SK-N-SH (cell line): ENCODE results near the gene ACE. TPM values are rescaled to one million over a fixed set of nuclear protein-coding genes. Genes with fewer than 3 reads are reported as not detected.

ENCODE experiments used
- CTCF ChIA-PET: fragments of 300-600, 350-600 bp; formaldehyde crosslinking; extraction: SDS; loops from one replicate; lab custom pipeline; 2021; lab: Yijun Ruan, JAX
- POLR2A ChIA-PET: fragments of 350-600 bp; sonication (Branson Sonifier 250); formaldehyde crosslinking; extraction: SDS; loops from one replicate; lab custom pipeline; 2020; ENCODE audit warnings: antibody characterized with exemption, inconsistent platforms; lab: Yijun Ruan, JAX
- DNase-seq: peaks from one replicate; pipeline ENCODE4 v3.0.0; 2012
- H2AFZ ChIP-seq: fragments of 200-600 bp; sonication (generic); 2 replicates; pipeline ENCODE4 v1.8.1; 2016; ENCODE audit warnings: antibody characterized with exemption, mild to moderate bottlenecking, low read depth
- H3F3A ChIP-seq: fragments of 200-600 bp; sonication (generic); replicated peaks from 2 replicates; pipeline ENCODE3; 2016; ENCODE audit warnings: antibody characterized with exemption, mild to moderate bottlenecking; ENCODE audit not compliant: insufficient read depth
- H3K27ac ChIP-seq, 2 experiments: fragments of 200-500 bp in 1 of 2; fragments of 200-600 bp in 1 of 2; sonication (Bioruptor generic) in 1 of 2; sonication (generic), shearing (Covaris generic) in 1 of 2; 2 replicates each; pipeline versions ENCODE4 v1.5.1 to v1.6.1; 2014 to 2016; ENCODE audit warnings: low read depth in 2 of 2, inconsistent platforms in 1 of 2, low read length in 1 of 2, mild to moderate bottlenecking in 1 of 2, mixed read lengths in 1 of 2
- H3K27me3 ChIP-seq: fragments of 200-600 bp; sonication (generic), shearing (Covaris generic); 2 replicates; pipeline ENCODE4 v1.6.1; 2016; ENCODE audit warnings: mixed run types; ENCODE audit not compliant: insufficient read depth
- H3K36me3 ChIP-seq, 2 experiments: fragments of 200-500 bp in 1 of 2; fragments of 200-600 bp in 1 of 2; sonication (Bioruptor generic) in 1 of 2; sonication (generic) in 1 of 2; replicated peaks in 1 of 2; 2 replicates each; pipeline versions ENCODE3 to v1.5.1; 2014 to 2016; ENCODE audit warnings: low read length in 1 of 2, mild to moderate bottlenecking in 1 of 2; ENCODE audit not compliant: insufficient read depth in 2 of 2, control insufficient read depth in 1 of 2
- H3K4me1 ChIP-seq, 2 experiments: fragments of 200-500 bp in 1 of 2; fragments of 200-600 bp in 1 of 2; sonication (Bioruptor generic) in 1 of 2; sonication (generic), shearing (Covaris generic) in 1 of 2; 2 replicates each; pipeline versions ENCODE4 v1.5.1 to v1.6.1; 2014 to 2016; ENCODE audit warnings: low read depth in 1 of 2, low read length in 1 of 2, mixed run types in 1 of 2; ENCODE audit not compliant: insufficient read depth in 2 of 2, control insufficient read depth in 1 of 2
- H3K4me2 ChIP-seq: fragments of 200-600 bp; sonication (generic), shearing (Covaris generic); 2 replicates; pipeline ENCODE4 v1.6.1; 2017; ENCODE audit warnings: mixed run types
- H3K4me3 ChIP-seq, 2 experiments: fragments of 200-500 bp in 1 of 2; fragments of 200-600 bp in 1 of 2; sonication (Bioruptor generic) in 1 of 2; sonication (generic), shearing (Covaris generic) in 1 of 2; 2 replicates each; pipeline versions ENCODE4 v1.5.1 to v1.8.1; 2014 to 2016; ENCODE audit warnings: low read depth in 2 of 2, inconsistent platforms in 1 of 2, low read length in 1 of 2, mild to moderate bottlenecking in 1 of 2, mixed read lengths in 1 of 2, moderate library complexity in 1 of 2
- H3K79me2 ChIP-seq: fragments of 200-600 bp; sonication (generic); 2 replicates; pipeline ENCODE4 v1.8.1; 2017; ENCODE audit warnings: mild to moderate bottlenecking; ENCODE audit not compliant: insufficient read depth
- H3K9ac ChIP-seq: fragments of 200-600 bp; sonication (generic); 2 replicates; pipeline ENCODE4 v1.6.1; 2017; ENCODE audit warnings: mixed run types
- H3K9me2 ChIP-seq: fragments of 200-600 bp; sonication (generic); 2 replicates; pipeline ENCODE4 v1.6.1; 2017; ENCODE audit warnings: mixed run types
- H3K9me3 ChIP-seq: fragments of 200-600 bp; sonication (generic); 2 replicates; pipeline ENCODE4 v1.6.1; 2017; ENCODE audit warnings: mixed run types, mild to moderate bottlenecking, moderate library complexity
- H4K20me1 ChIP-seq: fragments of 200-600 bp; sonication (generic); 2 replicates; pipeline ENCODE4 v1.6.1; 2017; ENCODE audit warnings: mild to moderate bottlenecking, mixed run types; ENCODE audit not compliant: insufficient read depth
- CTCF ChIP-seq: fragments of 200-600 bp; sonication (generic); IDR thresholded peaks from 2 replicates; pipeline ENCODE4 v1.6.1; 2017; ENCODE audit warnings: antibody characterized with exemption, mild to moderate bottlenecking, moderate library complexity
- EP300 ChIP-seq, 2 experiments: IDR thresholded peaks; 2 replicates each; pipeline versions ENCODE4 v1.4.0 to v1.6.1; 2012; ENCODE audit warnings: borderline replicate concordance in 1 of 2, low read depth in 1 of 2, low read length in 1 of 2
- EZH2phosphoT487 ChIP-seq: fragments of 200-600 bp; sonication (generic); IDR thresholded peaks from 2 replicates; pipeline ENCODE4 v1.6.1; 2017; ENCODE audit warnings: low read depth, mixed run types, mild to moderate bottlenecking, antibody characterized with exemption, moderate library complexity, borderline replicate concordance
- JUND ChIP-seq: IDR thresholded peaks from 2 replicates; pipeline ENCODE4 v1.4.0; 2012
- MEF2A ChIP-seq: IDR thresholded peaks from 2 replicates; pipeline ENCODE4 v1.4.0; 2012; ENCODE audit warnings: low read depth, borderline replicate concordance
- MXI1 ChIP-seq: IDR thresholded peaks from 2 replicates; pipeline ENCODE4 v1.6.1; 2012; ENCODE audit warnings: mild to moderate bottlenecking, low read depth, low read length, improper control_type of control experiment
- RAD21 ChIP-seq: IDR thresholded peaks from 2 replicates; pipeline ENCODE4 v1.6.1; 2012; ENCODE audit warnings: mild to moderate bottlenecking, low read length
- TCF12 ChIP-seq: IDR thresholded peaks from 2 replicates; pipeline ENCODE4 v1.4.0; 2012
- TEAD4 ChIP-seq: IDR thresholded peaks from 2 replicates; pipeline ENCODE4 v1.4.0; 2012; ENCODE audit warnings: mild to moderate bottlenecking, borderline replicate concordance; ENCODE audit not compliant: insufficient read depth
- USF2 ChIP-seq: fragments of 150-350 bp; IDR thresholded peaks from 2 replicates; pipeline ENCODE4 v1.6.1; 2017; ENCODE audit warnings: antibody characterized with exemption, low read length, low read depth, borderline replicate concordance
- WGBS: methylation state at CpG from one replicate; pipeline ENCODE4 v1.1.6; 2017; ENCODE audit warnings: low lambda C conversion rate; 5-methylcytosine and 5-hydroxymethylcytosine counted together
- polyA plus RNA-seq, 3 experiments: library from polyadenylated mRNA; depleted of rRNA; stranded (reverse); fragments of >200 nt; gene quantifications; 2 replicates each; pipeline ENCODE4 v1.2.3, GENCODE V29; 2012
- TF ChIP-seq, protein P1 (sequence below): IDR thresholded peaks from 2 replicates; pipeline ENCODE4; 2012

ACE gene
- polyA plus RNA-seq, 1 of the 3 experiments (the other 2 are of a cell fraction) = 12.1 TPM

DNA sequence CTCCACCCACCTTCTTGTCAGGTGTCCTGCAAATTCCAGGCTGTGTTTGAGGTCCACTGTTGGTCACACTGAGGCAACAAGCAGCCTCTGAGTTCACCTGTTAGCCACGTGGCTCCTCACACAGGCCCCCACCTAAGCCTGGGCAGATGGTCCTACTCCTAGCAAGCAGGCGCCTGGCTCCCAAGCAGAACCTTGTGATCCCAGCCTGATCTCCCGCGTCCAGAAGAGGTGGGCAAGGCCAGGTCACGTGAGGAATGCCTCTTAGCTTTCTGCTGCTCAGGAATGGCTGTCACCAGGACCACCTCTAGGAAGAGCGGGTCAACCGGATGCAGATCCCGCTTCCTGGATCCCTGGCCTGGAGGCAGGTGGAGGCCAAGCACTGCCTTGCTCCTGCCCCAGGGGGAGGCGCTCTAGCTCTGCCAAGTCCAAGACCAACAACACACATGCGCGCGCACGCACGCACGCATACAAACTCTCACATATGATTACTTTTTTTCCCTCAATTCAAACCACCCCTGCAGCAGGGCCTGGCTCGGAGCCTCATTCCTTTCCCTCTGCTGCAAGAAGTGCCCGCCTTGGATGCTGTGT lies 40.2 kb upstream of the ACE start:
- H3F3A ChIP-seq = peaks cover 56% of the 10 kb centered on the region
- ChIA-PET POLR2A (interaction anchor here (1.2 to 3.2 kb wide), 4 partner anchors 11 to 44 kb away, joined by 3 to 14 read pairs (median 8); partner anchors contain the start of gene ACE), CTCF (interaction anchor here (0.6 to 27.2 kb wide), 17 partner anchors 7 to 509 kb away, joined by 3 to 827 read pairs (median 4); partner anchors contain the start of genes ACE, CYB561, DCAF7 and LIMD2)
- H3K27me3 ChIP-seq = no peaks in the 10 kb centered on the region
- peak overlapping the region in 1 of 2 experiments; percentile 97; a peak in 2 of 4 replicates for H3K27ac ChIP-seq
- no peak overlapping the region for H3K4me3 ChIP-seq
- H2AFZ ChIP-seq = no peak overlapping the region
- peaks cover 49 to 95% of the 10 kb centered on the region in 2 experiments for H3K4me1 ChIP-seq
- H3K9me2 ChIP-seq = no peaks in the 10 kb centered on the region
- peaks cover 0 to 4% of the 10 kb centered on the region in 2 experiments for H3K36me3 ChIP-seq
- H3K79me2 ChIP-seq = peaks cover 17% of the 10 kb centered on the region; the same call in 1 of the 2 replicates
- peak; percentile 42 for TF ChIP-seq RAD21
- peak; percentile 45 for TF ChIP-seq CTCF
- no peak for TF ChIP-seq USF2
- H3K4me2 ChIP-seq = no peak overlapping the region
- peaks cover 2% of the 10 kb centered on the region; the same call in 1 of the 2 replicates for H4K20me1 ChIP-seq
- H3K9ac ChIP-seq = no peak overlapping the region
- H3K9me3 ChIP-seq = no peaks in the 10 kb centered on the region
- 95% methylated on average over 16 of the region's 17 CpGs for WGBS
- peak; percentile 73 for DNase-seq

- no peaks in the 10 kb centered on the region for H3K27me3 ChIP-seq
Observed at GRCh38 chr17:63437287-63438091, 39.4 kb upstream of the ACE start.

More at GRCh38 chr17:63437287-63438091, 39.4 kb upstream of the ACE start:
- POLR2A ChIA-PET = interaction anchor here (1.2 to 1.6 kb wide), 2 partner anchors 41 to 43 kb away, joined by 3 to 6 read pairs; no protein-coding TSS in a partner anchor
- H3F3A ChIP-seq = peaks cover 53% of the 10 kb centered on the region
- no peaks in the 10 kb centered on the region for H3K9me3 ChIP-seq
- H3K9ac ChIP-seq = no peak overlapping the region
- H3K36me3 ChIP-seq = peaks cover 0 to 4% of the 10 kb centered on the region in 2 experiments
- H3K4me2 ChIP-seq = no peak overlapping the region
- no peak overlapping the region for H2AFZ ChIP-seq
- CTCF ChIA-PET = interaction anchor here (0.6 to 27.2 kb wide), 8 partner anchors 7 to 272 kb away, joined by 3 to 827 read pairs (median 307); partner anchors contain the start of genes ACE, CYB561, DCAF7 and MAP3K3
- TF ChIP-seq JUND (no peak), MEF2A (no peak), EP300 (IDR thresholded peaks at IDR 0.05; ENCODE audit: borderline replicate concordance in 1 of 2, low read depth in 1 of 2, low read length in 1 of 2) (no peak), EZH2phosphoT487 (no peak), MXI1 (no peak), TEAD4 (no peak), TCF12 (no peak)
- TF ChIP-seq, protein P1, sequence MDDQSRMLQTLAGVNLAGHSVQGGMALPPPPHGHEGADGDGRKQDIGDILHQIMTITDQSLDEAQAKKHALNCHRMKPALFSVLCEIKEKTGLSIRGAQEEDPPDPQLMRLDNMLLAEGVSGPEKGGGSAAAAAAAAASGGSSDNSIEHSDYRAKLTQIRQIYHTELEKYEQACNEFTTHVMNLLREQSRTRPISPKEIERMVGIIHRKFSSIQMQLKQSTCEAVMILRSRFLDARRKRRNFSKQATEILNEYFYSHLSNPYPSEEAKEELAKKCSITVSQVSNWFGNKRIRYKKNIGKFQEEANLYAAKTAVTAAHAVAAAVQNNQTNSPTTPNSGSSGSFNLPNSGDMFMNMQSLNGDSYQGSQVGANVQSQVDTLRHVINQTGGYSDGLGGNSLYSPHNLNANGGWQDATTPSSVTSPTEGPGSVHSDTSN = no peak
- TF ChIP-seq, all 33 proteins: peak for 0
- Histone ChIP-seq H3K4me3 (no peak overlapping the region), H4K20me1 (peaks cover 2% of the 10 kb centered on the region; the same call in 1 of the 2 replicates), H3K79me2 (peaks cover 15% of the 10 kb centered on the region; the same call in 1 of the 2 replicates), H3K9me2 (no peaks in the 10 kb centered on the region), H3K4me1 (peaks cover 41 to 98% of the 10 kb centered on the region in 2 experiments), H3K27ac (peak overlapping the region in 1 of 2 experiments; percentile 97; a peak in 2 of 4 replicates)
- DNase-seq = peak; percentile 42
- 87% methylated on average over 30 of the region's 55 CpGs for WGBS
